OCI-LY1 (cell line): ENCODE data around the gene EXOC1L.

Experiments
- H2AFZ ChIP-seq: fragments of 200-600 bp; sonication (generic), shearing (Covaris generic); 2 replicates; pipeline ENCODE4 v1.6.0; 2014; ENCODE audit warnings: antibody characterized with exemption, mild to moderate bottlenecking, low read length
- H3F3A ChIP-seq: fragments of 200-600 bp; sonication (generic), shearing (Covaris generic); 2 replicates; pipeline ENCODE4 v1.6.0; 2014; ENCODE audit warnings: mild to moderate bottlenecking, antibody characterized with exemption, low read length, moderate library complexity; ENCODE audit not compliant: insufficient read depth
- H3K27ac ChIP-seq: fragments of 200-600 bp; sonication (generic); 2 replicates; pipeline ENCODE4 v1.5.1; 2014; ENCODE audit warnings: low read length, mixed run types, mild to moderate bottlenecking, low read depth; ENCODE audit not compliant: poor library complexity, severe bottlenecking
- H3K27me3 ChIP-seq: fragments of 200-600 bp; sonication (generic); 2 replicates; pipeline ENCODE4 v1.6.0; 2014; ENCODE audit warnings: antibody characterized with exemption, mild to moderate bottlenecking, low read length, moderate library complexity; ENCODE audit not compliant: insufficient read depth
- H3K36me3 ChIP-seq: fragments of 200-600 bp; sonication (generic); 2 replicates; pipeline ENCODE4 v1.6.1; 2014; ENCODE audit warnings: mild to moderate bottlenecking, antibody characterized with exemption, low read length, moderate library complexity, mixed read lengths; ENCODE audit not compliant: insufficient read depth
- H3K4me1 ChIP-seq: fragments of 200-600 bp; sonication (generic); 2 replicates; pipeline ENCODE4 v1.5.1; 2014; ENCODE audit warnings: mild to moderate bottlenecking, low read length, moderate library complexity; ENCODE audit not compliant: insufficient read depth, severe bottlenecking
- H3K4me2 ChIP-seq: fragments of 200-600 bp; sonication (generic), shearing (Covaris generic); 2 replicates; pipeline ENCODE4 v1.6.1; 2014; ENCODE audit warnings: low read length
- H3K4me3 ChIP-seq: fragments of 200-600 bp; sonication (generic); 2 replicates; pipeline ENCODE4 v1.5.1; 2014; ENCODE audit warnings: low read length, low read depth, mild to moderate bottlenecking, mixed read lengths; ENCODE audit not compliant: poor library complexity, severe bottlenecking
- H3K79me2 ChIP-seq: fragments of 200-600 bp; shearing (Covaris generic); 2 replicates; pipeline ENCODE4 v1.6.1; 2016; ENCODE audit warnings: mixed run types, low read length, mixed read lengths; ENCODE audit not compliant: insufficient read depth
- H3K9ac ChIP-seq: fragments of 200-600 bp; sonication (generic), shearing (Covaris generic); 2 replicates; pipeline ENCODE4 v1.6.1; 2014; ENCODE audit warnings: mild to moderate bottlenecking, low read length, mixed read lengths
- H3K9me2 ChIP-seq: fragments of 200-600 bp; sonication (generic), shearing (Covaris generic); 2 replicates; pipeline ENCODE4 v1.6.1; 2014; ENCODE audit warnings: low read depth, mild to moderate bottlenecking, low read length, mixed read lengths
- H3K9me3 ChIP-seq: fragments of 200-600 bp; shearing (Covaris generic); 2 replicates; pipeline ENCODE4 v1.6.1; 2014; ENCODE audit warnings: low read length, mixed read lengths
- H4K20me1 ChIP-seq: fragments of 200-600 bp; sonication (generic), shearing (Covaris generic); 2 replicates; pipeline ENCODE4 v1.6.0; 2016; ENCODE audit warnings: mild to moderate bottlenecking, low read length; ENCODE audit not compliant: insufficient read depth
- CTCF ChIP-seq: fragments of 200-600 bp; sonication (generic), shearing (Covaris generic); IDR thresholded peaks from 2 replicates; pipeline ENCODE4 v1.5.1; 2017; ENCODE audit warnings: mild to moderate bottlenecking, antibody characterized with exemption, low read length, moderate library complexity, mixed read lengths
- EZH2 ChIP-seq: fragments of 200-600 bp; sonication (generic), shearing (Covaris generic); IDR thresholded peaks from 2 replicates; pipeline ENCODE4 v1.8.0; 2017; ENCODE audit warnings: borderline replicate concordance, mixed run types, mild to moderate bottlenecking, antibody characterized with exemption, low read length, moderate library complexity, mixed read lengths

Gene EXOC1L

GRCh38 chr4:55781812-55782211 is 37.8 kb upstream of the EXOC1L start:
- Histone ChIP-seq H3K9me3 (no peaks in the 10 kb centered on the region), H3K79me2 (no peaks in the 10 kb centered on the region), H3K4me1 (no peaks in the 10 kb centered on the region), H3K4me2 (no peak overlapping the region), H3K9me2 (no peaks in the 10 kb centered on the region), H3K36me3 (no peaks in the 10 kb centered on the region), H2AFZ (no peak overlapping the region), H4K20me1 (no peaks in the 10 kb centered on the region), H3F3A (no peaks in the 10 kb centered on the region), H3K27me3 (no peaks in the 10 kb centered on the region), H3K27ac (no peak overlapping the region), H3K9ac (no peak overlapping the region), H3K4me3 (no peak overlapping the region)
- TF ChIP-seq CTCF (no peak), EZH2 (no peak)

- H3K9me2 ChIP-seq, result no peaks in the 10 kb centered on the region
- no peaks in the 10 kb centered on the region for H3K79me2 ChIP-seq
- no peak overlapping the region for H3K4me2 ChIP-seq
- H3K27me3 ChIP-seq, result no peaks in the 10 kb centered on the region
- H4K20me1 ChIP-seq, result no peaks in the 10 kb centered on the region
- no peaks in the 10 kb centered on the region for H3F3A ChIP-seq
- H3K4me3 ChIP-seq, result no peak overlapping the region
- H3K4me1 ChIP-seq, result no peaks in the 10 kb centered on the region
- H3K9ac ChIP-seq, result no peak overlapping the region
- H3K9me3 ChIP-seq, result no peaks in the 10 kb centered on the region
- TF ChIP-seq CTCF (no peak), EZH2 (no peak)
- H2AFZ ChIP-seq, result no peak overlapping the region
- no peak overlapping the region for H3K27ac ChIP-seq
- no peaks in the 10 kb centered on the region for H3K36me3 ChIP-seq
These were observed 36.0 kb upstream of the EXOC1L start for GRCh38 chr4:55783584-55783983.

- no peak overlapping the region for H3K9ac ChIP-seq
- no peaks in the 10 kb centered on the region for H3K27me3 ChIP-seq
- H3K79me2 ChIP-seq, result no peaks in the 10 kb centered on the region
- no peaks in the 10 kb centered on the region for H3K9me3 ChIP-seq
- no peak overlapping the region for H3K4me2 ChIP-seq
- H3K4me3 ChIP-seq, result no peak overlapping the region
- no peaks in the 10 kb centered on the region for H4K20me1 ChIP-seq
- H3K4me1 ChIP-seq, result no peaks in the 10 kb centered on the region
- H3F3A ChIP-seq, result no peaks in the 10 kb centered on the region
- H3K36me3 ChIP-seq, result no peaks in the 10 kb centered on the region
- TF ChIP-seq EZH2 (no peak), CTCF (no peak)
- no peaks in the 10 kb centered on the region for H3K9me2 ChIP-seq
- no peak overlapping the region for H2AFZ ChIP-seq
- H3K27ac ChIP-seq, result no peak overlapping the region
These were observed 34.8 kb upstream of the EXOC1L start for GRCh38 chr4:55784747-55785146.
